Endothelial cell of umbilical vein (primary cell): ENCODE data around the gene SDR39U1.

Source experiments
- CTCF ChIP-seq, 2 donors: IDR thresholded peaks; 1 replicate in 1 of 2; 2 replicates in 1 of 2; pipeline ENCODE4 v1.5.1; 2011; ENCODE audit warnings: low read length in 2 of 2, mild to moderate bottlenecking in 2 of 2, moderate library complexity in 2 of 2, control low read depth in 1 of 2, inconsistent platforms in 1 of 2, low read depth in 1 of 2; ENCODE audit not compliant: insufficient read depth in 1 of 2; ENCODE audit errors: extremely low read depth in 1 of 2
- EZH2 ChIP-seq: IDR thresholded peaks from 2 replicates; pipeline ENCODE4 v1.6.1; 2012; ENCODE audit warnings: borderline replicate concordance, low read depth, mild to moderate bottlenecking, moderate library complexity, low read length, inconsistent platforms; ENCODE audit not compliant: severe bottlenecking
- FOS ChIP-seq: IDR thresholded peaks from 2 replicates; pipeline ENCODE4 v1.6.1; 2011; ENCODE audit warnings: mild to moderate bottlenecking, low read length, moderate library complexity, borderline replicate concordance; ENCODE audit not compliant: insufficient read depth
- JUN ChIP-seq: IDR thresholded peaks from 2 replicates; pipeline ENCODE4 v1.6.1; 2011; ENCODE audit warnings: borderline replicate concordance, low read depth; ENCODE audit not compliant: insufficient read length, insufficient read depth
- MYC ChIP-seq: IDR thresholded peaks from one replicate; pipeline ENCODE4 v1.6.1; 2011; ENCODE audit warnings: mild to moderate bottlenecking, low read depth, low read length
- POLR2A ChIP-seq: IDR thresholded peaks from 2 replicates; pipeline ENCODE4 v1.6.1; 2012; ENCODE audit warnings: low read depth, mild to moderate bottlenecking, control low read depth, low read length
- POLR2AphosphoS5 ChIP-seq: IDR thresholded peaks from 2 replicates; pipeline ENCODE4 v1.6.1; 2012; ENCODE audit warnings: low read depth, mild to moderate bottlenecking, control low read depth, low read length, moderate library complexity; ENCODE audit not compliant: insufficient read depth
- TF ChIP-seq, protein P1 (sequence below): IDR thresholded peaks from 2 replicates; pipeline ENCODE4 v1.6.1; 2011; ENCODE audit not compliant: insufficient read depth, insufficient read length

- TF ChIP-seq EZH2, result no peak
- no peak for TF ChIP-seq JUN
- no peak for TF ChIP-seq CTCF (IDR thresholded peaks at IDR 0.05; ENCODE audit: extremely low read depth in 1 of 2, insufficient read depth in 1 of 2, low read depth in 1 of 2, low read length in 2 of 2)
- no peak for TF ChIP-seq POLR2AphosphoS5
- no peak for TF ChIP-seq POLR2A
- TF ChIP-seq, protein P1, sequence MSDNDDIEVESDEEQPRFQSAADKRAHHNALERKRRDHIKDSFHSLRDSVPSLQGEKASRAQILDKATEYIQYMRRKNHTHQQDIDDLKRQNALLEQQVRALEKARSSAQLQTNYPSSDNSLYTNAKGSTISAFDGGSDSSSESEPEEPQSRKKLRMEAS, result no peak
- TF ChIP-seq FOS, result no peak
- no peak for TF ChIP-seq MYC
Measured at GRCh38 chr14:24416932-24417619, 25.5 kb downstream of the SDR39U1 start.
